Liver (tissue), 9 donors: Measurements from ENCODE around the gene NBEA. TPM values are rescaled to one million over a fixed set of nuclear protein-coding genes. Genes with fewer than 3 reads are reported as not detected.

Experiments
- DNase-seq: peaks from one replicate; pipeline ENCODE4 v3.0.0-alpha.2; 2017; ENCODE audit warnings: low spot score
- H3K27ac ChIP-seq, 2 donors: one replicate each; pipeline ENCODE4 v1.7.0; 2013; ENCODE audit warnings: inconsistent platforms in 2 of 2, low read length in 2 of 2, control low read depth in 1 of 2, low read depth in 1 of 2, mild to moderate bottlenecking in 1 of 2
- H3K27me3 ChIP-seq, 4 donors: one replicate each; pipeline versions ENCODE4 v1.6.1 to v1.7.0; 2013; ENCODE audit warnings: low read length in 3 of 4, inconsistent platforms in 1 of 4, mild to moderate bottlenecking in 1 of 4, moderate library complexity in 1 of 4; ENCODE audit not compliant: control insufficient read depth in 4 of 4, insufficient read depth in 4 of 4
- H3K36me3 ChIP-seq, 4 donors: one replicate each; pipeline versions ENCODE4 v1.6.1 to v1.7.0; 2013; ENCODE audit warnings: low read length in 3 of 4, mild to moderate bottlenecking in 3 of 4, low read depth in 1 of 4, moderate library complexity in 1 of 4; ENCODE audit not compliant: control insufficient read depth in 4 of 4, insufficient read depth in 3 of 4
- H3K4me1 ChIP-seq, 4 donors: one replicate each; pipeline versions ENCODE4 v1.6.1 to v1.7.0; 2013; ENCODE audit warnings: low read length in 3 of 4, mild to moderate bottlenecking in 3 of 4, moderate library complexity in 1 of 4; ENCODE audit not compliant: control insufficient read depth in 4 of 4, insufficient read depth in 4 of 4
- H3K4me3 ChIP-seq, 3 donors: one replicate each; pipeline versions ENCODE4 v1.6.1 to v1.7.0; 2013; ENCODE audit warnings: low read length in 3 of 3, control low read depth in 1 of 3, low read depth in 1 of 3, mild to moderate bottlenecking in 1 of 3
- H3K9ac ChIP-seq, 2 donors: one replicate each; pipeline ENCODE4 v1.7.0; 2013; ENCODE audit warnings: low read length in 2 of 2, mild to moderate bottlenecking in 2 of 2, moderate library complexity in 2 of 2, control low read depth in 1 of 2, low read depth in 1 of 2
- H3K9me3 ChIP-seq, 4 donors: one replicate each; pipeline versions ENCODE4 v1.6.1 to v1.7.0; 2013; ENCODE audit warnings: low read length in 3 of 4; ENCODE audit not compliant: control insufficient read depth in 4 of 4
- ATF3 ChIP-seq: IDR thresholded peaks from 2 replicates; pipeline ENCODE4 v1.6.1; 2016; ENCODE audit warnings: antibody characterized with exemption
- CTCF ChIP-seq: fragments of 150-350 bp; IDR thresholded peaks from 2 replicates; pipeline ENCODE4 v1.5.1; 2017; ENCODE audit warnings: improper control_type of control experiment, low read depth, low read length; ENCODE audit not compliant: missing input control
- EGR1 ChIP-seq, 2 donors: IDR thresholded peaks; 2 replicates each; pipeline ENCODE4 v1.6.1; 2016 to 2018; ENCODE audit warnings: antibody characterized with exemption in 2 of 2, low read depth in 2 of 2
- FOXA1 ChIP-seq: IDR thresholded peaks from 2 replicates; pipeline ENCODE4 v1.6.1; 2016; ENCODE audit warnings: antibody characterized with exemption
- FOXA2 ChIP-seq: IDR thresholded peaks from 2 replicates; pipeline ENCODE4 v1.6.1; 2016; ENCODE audit warnings: antibody characterized with exemption
- GABPA ChIP-seq, 2 donors: IDR thresholded peaks in 1 of 2; conservative IDR thresholded peaks in 1 of 2; 2 replicates each; pipeline ENCODE4 v1.6.1; 2016; ENCODE audit warnings: antibody characterized with exemption in 2 of 2, mild to moderate bottlenecking in 1 of 2, moderate library complexity in 1 of 2
- HNF4A ChIP-seq, 2 donors: conservative IDR thresholded peaks; 2 replicates each; pipeline ENCODE4 v1.6.1; 2016; ENCODE audit warnings: antibody characterized with exemption in 2 of 2, mild to moderate bottlenecking in 2 of 2
- HNF4G ChIP-seq: IDR thresholded peaks from 2 replicates; pipeline ENCODE4 v1.6.1; 2016; ENCODE audit warnings: antibody characterized with exemption
- JUND ChIP-seq, 2 donors: IDR thresholded peaks; 2 replicates each; pipeline ENCODE4 v1.6.1; 2016; ENCODE audit warnings: antibody characterized with exemption in 2 of 2
- MAX ChIP-seq: IDR thresholded peaks from 2 replicates; pipeline ENCODE4 v1.6.1; 2016; ENCODE audit warnings: antibody characterized with exemption
- NR2F2 ChIP-seq: IDR thresholded peaks from 2 replicates; pipeline ENCODE4 v1.6.1; 2016; ENCODE audit warnings: antibody characterized with exemption
- RAD21 ChIP-seq, 2 donors: IDR thresholded peaks; 2 replicates each; pipeline ENCODE4 v1.6.1; 2016; ENCODE audit warnings: antibody characterized with exemption in 2 of 2, mild to moderate bottlenecking in 2 of 2
- REST ChIP-seq: IDR thresholded peaks from 2 replicates; pipeline ENCODE4 v1.6.1; 2016; ENCODE audit warnings: antibody characterized with exemption, mild to moderate bottlenecking
- RXRA ChIP-seq, 2 donors: IDR thresholded peaks; 2 replicates each; pipeline ENCODE4 v1.6.1; 2017 to 2018; ENCODE audit warnings: antibody characterized with exemption in 2 of 2, mild to moderate bottlenecking in 1 of 2
- SP1 ChIP-seq: IDR thresholded peaks from 2 replicates; pipeline ENCODE4 v1.6.1; 2018; ENCODE audit warnings: antibody characterized with exemption, mild to moderate bottlenecking
- TAF1 ChIP-seq: conservative IDR thresholded peaks from 2 replicates; pipeline ENCODE4 v1.6.1; 2016; ENCODE audit warnings: antibody characterized with exemption, mild to moderate bottlenecking
- YY1 ChIP-seq: IDR thresholded peaks from 2 replicates; pipeline ENCODE4 v1.6.1; 2016; ENCODE audit warnings: antibody characterized with exemption, mild to moderate bottlenecking
- ZBTB33 ChIP-seq: IDR thresholded peaks from 2 replicates; pipeline ENCODE4 v1.6.1; 2016; ENCODE audit warnings: antibody characterized with exemption
- polyA plus RNA-seq, 2 donors: library from polyadenylated mRNA; stranded (reverse) in 1 of 2; unstranded in 1 of 2; fragments of 200-250 nt in 1 of 2; fragments of >200 nt in 1 of 2; fragmentation: Nextera tagmentation in 1 of 2; extraction: Ambion mirVana in 1 of 2; gene quantifications; one replicate each; pipeline versions ENCODE4 v1.2.1 to v1.2.3, GENCODE V29; 2013 to 2015
- total RNA-seq, 2 donors: library from RNA; depleted of rRNA; stranded (reverse); fragments of >200 nt; gene quantifications; one replicate each; pipeline ENCODE4 v1.2.3, GENCODE V29; 2014
- donor health status: healthy.
- donor health status: healthy.
- donor health status: healthy.
- donor health status: healthy.
- donor health status: healthy.

The NBEA gene
- total and polyA plus RNA-seq, 4 donors, result 0.24 to 3.5 (median 1.4) TPM

GRCh38 chr13:35164324-35164932, 222.4 kb downstream of the NBEA start:
- Histone ChIP-seq H3K9ac (no peak overlapping the region), H3K27me3 (no peaks in the 10 kb centered on the region), H3K27ac (no peak overlapping the region), H3K4me1 (no peaks in the 10 kb centered on the region), H3K9me3 (no peaks in the 10 kb centered on the region), H3K36me3 (no peaks in the 10 kb centered on the region), H3K4me3 (no peak overlapping the region)
- TF ChIP-seq HNF4A (conservative IDR thresholded peaks at IDR 0.05), result peak in 1 of 2 donors; percentile 11
- TF ChIP-seq JUND (IDR thresholded peaks at IDR 0.05), result no peak
- TF ChIP-seq REST, result no peak
- TF ChIP-seq CTCF, result peak; percentile 53
- no peak for TF ChIP-seq ATF3
- no peak for TF ChIP-seq FOXA1
- no peak for TF ChIP-seq HNF4G
- TF ChIP-seq NR2F2, result no peak
- TF ChIP-seq EGR1 (IDR thresholded peaks at IDR 0.05; ENCODE audit: low read depth in 2 of 2), result no peak
- TF ChIP-seq FOXA2, result no peak
- TF ChIP-seq RXRA (IDR thresholded peaks at IDR 0.05), result no peak
- TF ChIP-seq RAD21 (IDR thresholded peaks at IDR 0.05), result peak; percentile 88 to 94
- TF ChIP-seq GABPA (IDR thresholded peaks at IDR 0.05 in 1 of 2, conservative IDR thresholded peaks at IDR 0.05 in 1 of 2), result no peak
- DNase-seq, result no peak

GRCh38 chr13:35165205-35165604, 223.1 kb downstream of the NBEA start:
- Histone ChIP-seq H3K27me3 (no peaks in the 10 kb centered on the region), H3K9me3 (no peaks in the 10 kb centered on the region), H3K4me3 (no peak overlapping the region), H3K9ac (no peak overlapping the region), H3K4me1 (no peaks in the 10 kb centered on the region), H3K36me3 (no peaks in the 10 kb centered on the region), H3K27ac (no peak overlapping the region)
- no peak for DNase-seq
- TF ChIP-seq REST (no peak), ATF3 (no peak), MAX (no peak), NR2F2 (no peak), FOXA2 (no peak), JUND (IDR thresholded peaks at IDR 0.05) (no peak), EGR1 (IDR thresholded peaks at IDR 0.05; ENCODE audit: low read depth in 2 of 2) (no peak), HNF4A (conservative IDR thresholded peaks at IDR 0.05) (no peak), RAD21 (IDR thresholded peaks at IDR 0.05) (no peak), TAF1 (no peak), SP1 (no peak), HNF4G (no peak), ZBTB33 (no peak), RXRA (IDR thresholded peaks at IDR 0.05) (no peak), FOXA1 (no peak), YY1 (no peak), GABPA (IDR thresholded peaks at IDR 0.05 in 1 of 2, conservative IDR thresholded peaks at IDR 0.05 in 1 of 2) (no peak)
